22Rv1 (cell line): ENCODE measurements around the gene HDAC10.

Experiments
- CTCF ChIP-seq: fragments of 450-650 bp; IDR thresholded peaks from 2 replicates; pipeline ENCODE4 v1.5.1; 2017; ENCODE audit warnings: mild to moderate bottlenecking
- ZFX ChIP-seq: fragments of 450-650 bp; IDR thresholded peaks from 2 replicates; pipeline ENCODE4 v1.6.1; 2017; ENCODE audit warnings: antibody characterized with exemption, borderline replicate concordance

GRCh38 chr22:50219800-50220602 lies 31.1 kb downstream of the HDAC10 start:
- no peak for TF ChIP-seq CTCF
- no peak for TF ChIP-seq ZFX
